HG03039 (cell line): ENCODE results near the gene STARD7.
"Not testable (repeated sequence)": the region's sequence is repeated elsewhere in the genome, so short reads cannot be mapped to it uniquely, and the experiment has no call there.

Experiments used
- ATAC-seq: cut with Tn5 transposase; IDR thresholded peaks from one replicate; pipeline ENCODE4 v1.9.1; 2021; ENCODE audit warnings: mild to moderate bottlenecking, moderate library complexity; ENCODE audit not compliant: unreplicated experiment

STARD7 gene

DNA sequence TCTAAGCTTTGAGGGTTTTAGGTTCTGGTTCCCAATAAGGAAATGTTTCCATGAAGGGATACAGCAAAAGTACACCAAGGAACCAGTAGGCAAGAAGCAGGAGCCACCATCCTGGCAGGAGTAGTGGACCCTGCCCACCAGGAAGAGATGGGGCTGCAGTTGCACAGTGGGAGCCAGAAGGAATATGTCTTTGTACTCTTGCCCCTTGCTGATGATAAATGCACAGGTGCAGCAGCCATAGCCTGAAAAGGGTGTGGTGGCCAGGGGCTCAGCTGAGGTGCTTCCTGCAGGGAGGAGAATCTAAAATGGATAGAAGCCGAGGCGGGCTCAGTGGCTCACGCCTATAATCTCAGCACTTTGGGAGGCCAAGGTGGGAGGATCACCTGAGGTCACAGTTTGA is 29.6 kb upstream of the STARD7 start:
- no peak for ATAC-seq

DNA sequence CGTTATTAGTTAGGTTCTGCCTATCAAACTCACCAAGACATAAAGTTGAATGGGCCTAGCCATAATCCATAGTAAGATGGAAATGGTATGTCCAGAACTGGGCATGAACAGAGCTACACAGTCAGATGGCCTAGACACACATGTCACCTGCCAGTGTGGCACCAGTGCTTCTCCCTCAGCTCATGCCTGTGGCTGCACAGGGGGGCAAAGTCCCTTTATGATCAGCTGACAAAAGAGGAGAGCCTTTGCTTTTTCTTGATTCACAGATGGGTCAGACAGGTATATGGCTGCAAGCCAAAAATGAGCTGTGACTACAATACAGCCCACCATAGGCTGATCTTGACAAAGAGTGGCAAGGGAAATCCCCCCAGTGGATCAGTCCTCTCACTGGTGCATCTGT is 28.3 kb upstream of the STARD7 start:
- no peak for ATAC-seq

DNA sequence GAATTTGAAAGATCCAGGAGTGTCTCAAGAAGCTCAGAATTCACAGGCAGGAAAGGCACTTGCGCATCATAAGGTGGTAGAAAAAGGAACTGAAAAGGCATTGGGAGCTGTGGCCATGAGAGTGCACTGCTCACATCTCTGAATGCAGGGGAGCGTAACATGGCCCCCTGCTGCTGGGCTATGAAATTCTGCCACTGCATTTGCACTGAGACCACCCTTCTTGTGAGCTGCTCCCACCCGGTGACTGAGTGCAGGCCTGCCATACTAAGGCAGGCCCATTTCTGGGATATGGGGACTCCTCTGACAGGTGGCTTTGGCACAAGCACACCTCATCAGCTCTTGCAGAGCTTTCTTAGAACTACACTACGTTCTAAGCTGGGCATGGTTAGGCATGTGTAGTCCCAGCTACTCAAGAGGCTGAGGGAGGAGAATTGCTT is 25.3 kb upstream of the STARD7 start:
- peak; percentile 71 for ATAC-seq

DNA sequence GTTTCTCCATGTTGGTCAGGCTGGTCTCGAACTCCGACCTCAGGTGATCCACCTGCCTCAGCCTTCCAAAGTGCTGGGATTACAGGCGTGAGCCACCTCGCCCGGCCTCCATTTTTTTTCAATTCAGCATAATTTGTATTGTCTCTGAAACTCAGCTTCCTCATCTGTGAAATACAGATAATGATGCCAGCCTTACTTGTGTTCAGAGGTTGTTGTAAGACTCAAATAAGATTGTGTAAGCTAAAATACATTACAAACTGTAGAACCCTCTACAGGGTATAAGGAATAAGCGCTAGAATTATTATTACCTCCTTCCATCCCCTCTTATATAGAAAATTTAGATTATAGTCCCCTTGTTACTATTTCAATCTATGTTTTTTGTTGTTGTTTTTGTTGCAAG is 24.8 kb upstream of the STARD7 start:
- no peak for ATAC-seq

DNA sequence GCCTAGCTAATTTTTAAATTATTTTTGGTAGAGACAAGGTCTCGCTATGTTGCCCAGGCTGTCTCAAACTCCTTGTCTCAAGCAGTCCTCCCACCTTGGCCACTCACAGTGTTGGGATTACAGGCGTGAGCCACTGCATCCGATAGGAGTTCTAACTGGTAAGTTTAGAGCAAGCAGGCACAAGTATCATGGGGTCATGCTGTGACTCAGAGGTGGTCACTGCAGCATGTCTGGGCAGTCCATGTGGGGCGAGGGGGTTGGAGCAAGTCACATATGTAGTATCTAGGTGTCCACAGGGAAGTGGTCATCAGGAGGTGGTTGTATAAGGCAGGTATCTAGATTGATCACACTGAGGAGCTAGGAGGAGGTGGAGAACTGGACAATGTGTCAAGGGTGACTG is 22.7 kb upstream of the STARD7 start:
- no peak for ATAC-seq

DNA sequence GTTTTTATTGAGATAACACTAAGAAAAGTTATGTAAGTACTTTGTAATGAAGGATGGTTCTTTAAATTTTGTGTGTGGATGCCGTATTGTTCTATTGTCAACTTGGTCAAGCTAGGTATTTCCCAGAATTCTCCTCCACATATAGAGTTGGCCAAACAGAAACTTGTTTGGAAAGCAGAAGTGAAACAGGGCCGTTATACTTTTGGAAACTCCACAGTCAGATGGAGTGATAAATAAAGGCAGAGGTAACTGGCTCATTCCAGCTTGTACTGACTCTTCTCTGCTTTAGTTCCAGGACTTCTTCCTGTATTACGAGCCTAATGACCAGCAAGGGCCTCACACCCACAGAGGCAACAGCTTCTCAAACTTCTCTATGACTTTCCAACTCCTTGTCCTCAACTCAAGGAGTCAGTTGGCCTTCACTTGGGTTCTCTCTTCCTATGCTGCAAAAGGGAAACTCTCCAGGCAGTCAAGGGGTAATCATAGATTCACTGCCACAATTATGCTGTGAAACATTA is 16.4 kb upstream of the STARD7 start:
- peak; percentile 48 for ATAC-seq

DNA sequence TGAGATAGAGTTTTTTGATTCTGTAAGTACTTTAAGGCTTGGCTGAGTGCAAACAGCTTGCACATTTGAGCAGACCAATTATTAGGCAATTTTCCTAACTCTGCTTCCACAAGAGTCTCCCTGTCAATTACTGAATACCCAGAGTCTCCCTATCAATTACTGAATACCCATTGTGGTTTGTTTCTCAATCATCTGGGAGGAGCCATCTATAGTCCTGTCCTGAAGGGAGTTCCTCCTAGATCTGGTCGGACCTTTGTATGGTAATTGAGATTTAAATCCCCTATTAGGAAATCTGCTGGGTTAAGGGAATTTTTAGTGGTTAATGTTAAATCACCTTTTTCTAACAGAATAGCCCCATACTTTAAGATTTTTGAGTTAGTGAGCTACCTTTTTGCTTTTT is 12.5 kb upstream of the STARD7 start:
- not testable (repeated sequence) for ATAC-seq

DNA sequence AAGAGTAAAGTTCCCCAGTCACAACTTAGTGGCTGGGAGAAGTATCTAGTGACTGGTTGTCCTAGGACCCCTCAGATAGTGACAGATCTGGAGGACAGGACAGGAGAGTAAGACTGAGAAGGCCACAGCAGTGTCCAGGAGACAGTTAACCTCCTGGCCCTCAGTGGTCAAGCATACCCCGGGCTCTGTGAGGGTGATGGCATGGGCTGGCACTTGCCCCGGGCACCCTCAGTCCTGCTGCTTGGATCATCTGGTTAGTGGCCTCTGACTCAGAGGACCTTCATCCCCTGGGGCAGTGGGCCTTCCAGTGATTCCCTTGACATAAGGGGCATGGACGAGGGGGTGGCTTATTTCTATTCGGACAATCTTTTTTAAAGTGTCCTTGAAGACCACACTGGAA is 11.3 kb upstream of the STARD7 start:
- not testable (repeated sequence) for ATAC-seq

DNA sequence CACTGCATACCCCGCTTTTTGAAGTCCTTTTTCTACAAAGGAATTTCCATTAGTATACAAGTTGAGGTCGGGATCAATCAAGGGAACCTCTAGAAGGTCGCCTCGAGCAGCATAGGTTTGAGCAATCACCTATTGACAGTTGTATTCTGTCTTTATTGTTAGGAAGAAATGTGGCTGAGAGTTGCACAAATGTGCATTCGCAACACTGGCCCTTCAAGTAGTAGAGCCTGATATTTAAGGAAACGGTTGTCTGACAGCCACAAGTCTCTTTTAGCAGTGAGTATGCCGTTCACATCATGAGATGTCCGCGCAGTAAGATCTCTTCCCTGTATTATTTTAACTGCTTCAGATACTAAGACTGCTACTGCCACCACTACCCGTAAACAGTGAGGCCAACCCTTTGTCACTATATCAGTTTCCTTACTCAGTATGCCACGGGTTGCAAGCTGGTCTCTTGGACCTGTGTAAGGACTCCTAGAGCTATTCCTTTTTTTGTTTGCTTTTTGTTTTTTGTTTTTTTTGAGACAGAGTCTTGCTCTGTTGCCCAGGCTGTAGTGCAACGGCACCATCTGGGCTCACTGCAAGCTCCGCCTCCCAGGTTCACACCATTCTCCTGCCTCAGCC is 10.0 kb upstream of the STARD7 start:
- ATAC-seq, result no peak

DNA sequence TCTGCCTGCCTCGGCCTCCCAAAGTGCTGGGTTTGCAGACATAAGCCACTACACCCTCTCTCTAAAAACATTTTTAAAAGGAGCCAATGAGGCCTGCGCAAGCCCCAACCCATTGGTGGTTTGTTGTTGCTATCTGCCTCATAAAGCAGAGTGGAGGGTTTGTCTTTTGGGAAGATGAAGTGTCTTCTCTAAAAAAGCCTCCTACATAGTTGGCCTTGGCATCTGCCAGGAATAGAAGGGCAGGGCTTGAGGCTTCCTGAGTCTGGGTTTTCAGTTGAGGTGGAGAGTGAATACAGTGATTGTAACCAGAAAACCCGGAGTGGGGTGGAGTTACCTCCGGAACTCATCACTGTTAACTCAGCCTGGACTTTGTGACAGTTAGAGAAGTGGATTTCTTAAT is 5.9 kb upstream of the STARD7 start:
- no peak for ATAC-seq

DNA sequence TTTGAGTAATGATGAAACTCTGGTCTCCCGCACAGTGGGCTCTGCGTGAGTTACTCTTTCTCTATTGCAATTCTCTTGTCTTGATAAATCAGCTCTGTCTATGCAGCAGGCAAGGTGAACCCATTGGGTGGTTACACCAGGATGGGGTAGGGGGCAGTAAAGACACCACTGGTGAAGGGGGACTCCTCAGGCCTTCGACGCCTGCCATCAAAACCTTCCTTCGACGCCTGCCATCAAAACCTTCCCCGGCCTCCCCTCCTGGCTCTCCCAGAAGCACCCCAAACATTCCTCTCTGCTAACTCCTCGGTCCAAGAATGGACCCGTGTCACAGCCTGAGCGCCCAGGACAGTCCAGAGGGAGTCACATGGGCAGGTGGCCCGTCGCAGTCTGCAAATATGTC is 4.8 kb upstream of the STARD7 start:
- ATAC-seq, result no peak

DNA sequence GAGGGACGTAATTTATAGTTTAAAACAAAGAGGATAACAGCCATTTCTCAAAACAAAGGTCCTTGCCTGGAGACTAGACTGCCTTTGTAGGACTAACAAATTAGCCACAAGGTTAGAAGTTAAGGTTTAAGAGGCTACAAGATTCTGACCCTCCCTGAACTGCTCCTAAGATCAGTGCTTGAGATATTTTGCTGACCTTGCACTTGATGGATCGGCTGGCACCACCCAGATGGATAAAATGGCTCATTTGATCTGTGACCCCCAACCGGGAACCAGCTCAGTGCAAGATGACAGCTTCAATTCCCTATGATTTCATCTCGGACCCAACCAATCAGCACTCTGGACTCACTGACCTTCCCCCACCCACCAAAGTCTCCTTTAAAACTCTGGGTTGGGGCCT is 3.7 kb upstream of the STARD7 start:
- ATAC-seq, result no peak

DNA sequence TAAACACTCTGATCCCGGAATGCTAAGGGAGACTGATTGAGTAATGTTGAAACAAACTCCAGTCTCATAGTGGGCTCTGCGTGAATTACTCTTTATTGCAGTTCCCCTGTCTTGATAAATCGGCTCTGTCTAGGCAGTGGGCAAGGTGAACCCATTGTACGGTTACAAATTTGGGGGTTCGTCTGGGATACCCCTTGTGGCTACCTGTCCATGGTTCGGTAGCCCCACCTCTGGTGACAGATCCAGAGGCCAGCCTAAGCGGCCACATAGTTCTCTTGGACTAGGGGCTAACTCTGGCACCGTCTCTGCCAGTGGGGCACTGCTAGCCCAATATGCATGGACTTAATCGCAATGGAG is 1.1 kb upstream of the STARD7 start:
- no peak for ATAC-seq

DNA sequence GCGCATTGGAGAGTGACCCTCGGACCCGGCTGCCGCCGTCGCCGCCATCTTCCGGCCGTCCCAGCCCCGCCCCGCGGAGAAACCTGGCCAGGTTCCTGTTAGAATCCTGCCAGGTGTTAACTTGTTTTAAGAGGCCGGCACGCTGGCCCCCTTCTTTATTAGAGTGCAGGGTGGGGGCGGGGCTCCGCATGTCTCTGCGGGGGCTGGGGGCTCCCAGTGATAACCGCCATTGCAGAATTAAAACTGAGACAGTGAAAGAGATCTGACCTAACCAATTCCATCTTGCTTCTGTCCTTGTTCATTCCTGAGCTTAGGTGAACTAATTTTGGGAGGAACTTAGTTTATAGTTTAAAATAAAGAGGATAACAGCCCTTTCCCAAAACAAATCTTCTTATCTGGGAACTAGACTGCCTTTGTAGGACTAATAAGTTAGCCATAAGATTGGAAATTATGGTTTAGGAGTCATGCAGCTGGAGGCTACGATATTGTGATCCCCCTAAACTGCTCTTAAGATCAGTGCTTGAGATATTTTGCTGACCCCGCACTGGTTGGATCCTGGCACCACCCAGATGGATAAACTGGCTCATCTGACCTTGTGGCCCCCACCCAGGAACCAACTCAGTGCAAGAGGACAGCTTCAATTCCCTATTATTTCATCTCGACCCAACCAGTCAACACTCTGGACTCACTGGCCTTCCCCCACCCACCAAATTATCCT is 543 bp upstream of the STARD7 start:
- ATAC-seq, result no peak

DNA sequence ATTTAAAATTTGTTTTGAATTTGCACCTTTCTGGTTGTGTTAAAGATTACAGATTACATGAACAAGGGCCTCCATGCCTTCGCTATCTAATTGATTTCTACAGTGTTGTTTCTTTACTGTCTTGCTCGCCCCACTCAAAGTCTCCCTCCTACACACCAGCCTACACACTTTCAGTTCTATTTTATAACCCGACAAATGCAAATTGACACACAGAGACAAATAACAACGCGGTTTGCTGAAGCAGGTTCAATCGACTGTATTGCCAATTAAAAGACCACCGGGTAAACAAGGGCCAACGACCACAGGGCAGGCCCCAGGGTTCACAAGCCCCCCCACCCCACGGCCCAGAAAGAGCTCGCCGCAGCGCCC is 869 bp downstream of the STARD7 start:
- ATAC-seq, result no peak

DNA sequence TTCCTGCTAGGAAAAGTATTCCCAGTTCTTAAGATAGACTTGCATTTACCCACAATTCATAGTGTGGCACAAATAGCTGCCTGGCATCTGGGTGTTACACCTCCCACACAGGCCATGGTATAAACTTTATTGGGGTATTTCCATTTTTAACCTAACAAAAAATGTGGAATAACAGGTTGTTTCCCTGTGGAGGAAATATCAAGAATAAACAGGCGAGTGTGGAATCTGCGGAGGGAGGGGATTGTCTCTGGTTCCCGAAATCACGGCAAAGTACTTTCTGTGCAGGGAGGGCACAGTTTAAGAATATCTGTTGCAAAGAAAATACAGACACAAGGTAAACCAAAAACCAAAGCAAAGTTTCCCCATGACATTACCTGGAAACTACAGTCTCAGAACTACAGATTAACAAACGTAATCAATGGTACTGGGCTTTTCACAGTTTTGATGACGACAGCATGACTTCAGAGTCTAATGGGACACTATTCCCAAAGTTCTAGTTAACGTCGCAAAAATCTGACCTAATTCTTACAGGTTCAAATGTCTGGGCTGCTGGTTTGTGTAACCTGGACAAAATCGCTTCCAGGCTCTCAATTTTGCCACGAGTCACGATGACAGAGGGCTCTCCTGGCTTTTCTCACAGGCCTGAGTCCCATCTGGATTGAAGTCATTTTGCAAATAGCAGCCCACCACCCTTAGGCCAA is 1.4 kb downstream of the STARD7 start:
- ATAC-seq, result no peak

DNA sequence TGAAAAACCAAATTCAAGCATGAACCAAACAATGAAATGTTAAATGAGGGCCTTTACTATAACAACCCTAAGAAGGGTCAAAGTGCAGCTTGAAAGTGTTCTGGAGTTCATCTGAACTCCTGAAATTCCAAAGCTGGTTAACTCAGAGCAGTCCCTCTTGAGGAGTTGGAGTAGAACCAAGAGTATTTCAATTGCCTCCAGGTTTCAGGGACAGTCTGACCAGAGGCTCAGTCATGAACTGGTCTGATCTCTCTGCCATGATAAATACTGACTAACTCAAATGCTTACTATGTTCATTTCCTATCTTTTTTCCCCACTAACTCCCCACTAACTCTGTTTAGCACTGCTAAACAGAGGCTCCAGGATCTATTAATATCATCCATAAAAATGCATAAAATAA is 2.7 kb downstream of the STARD7 start:
- no peak for ATAC-seq

DNA sequence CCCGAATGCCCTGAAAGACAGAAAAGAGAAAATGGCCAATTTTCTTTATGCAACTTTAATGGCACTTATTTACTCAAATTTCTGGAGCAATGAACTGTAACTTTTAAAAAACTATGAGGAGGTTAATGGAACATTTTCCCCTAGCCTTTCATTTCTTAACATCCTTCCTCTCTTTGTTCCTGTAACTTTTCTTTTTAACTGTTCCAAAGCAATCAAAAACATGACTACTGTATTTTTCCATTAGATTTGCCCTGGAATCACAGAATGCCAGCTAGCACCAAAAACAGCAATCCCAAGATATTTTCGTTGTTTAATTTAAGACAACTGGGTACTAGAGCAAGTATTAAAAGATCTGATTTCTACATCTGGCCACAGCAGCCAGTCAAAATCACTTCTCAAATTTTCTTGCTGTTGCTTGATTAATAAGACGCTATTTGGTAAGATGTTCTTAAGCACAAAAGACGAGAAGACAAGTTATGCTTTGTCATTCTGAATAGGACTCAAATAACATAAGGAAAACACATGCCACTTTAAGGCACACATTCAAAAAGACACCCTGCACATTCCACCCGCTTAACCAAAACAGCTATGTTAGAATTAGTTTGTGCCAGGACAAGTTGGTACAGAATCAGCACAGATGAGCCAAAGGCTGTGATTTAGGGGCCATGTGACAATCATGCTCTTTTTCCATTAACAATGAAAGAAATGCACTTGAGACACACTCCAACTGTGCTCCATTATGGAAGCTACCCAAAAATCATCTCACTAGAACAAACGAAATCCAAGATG is 3.6 kb downstream of the STARD7 start:
- no peak for ATAC-seq

DNA sequence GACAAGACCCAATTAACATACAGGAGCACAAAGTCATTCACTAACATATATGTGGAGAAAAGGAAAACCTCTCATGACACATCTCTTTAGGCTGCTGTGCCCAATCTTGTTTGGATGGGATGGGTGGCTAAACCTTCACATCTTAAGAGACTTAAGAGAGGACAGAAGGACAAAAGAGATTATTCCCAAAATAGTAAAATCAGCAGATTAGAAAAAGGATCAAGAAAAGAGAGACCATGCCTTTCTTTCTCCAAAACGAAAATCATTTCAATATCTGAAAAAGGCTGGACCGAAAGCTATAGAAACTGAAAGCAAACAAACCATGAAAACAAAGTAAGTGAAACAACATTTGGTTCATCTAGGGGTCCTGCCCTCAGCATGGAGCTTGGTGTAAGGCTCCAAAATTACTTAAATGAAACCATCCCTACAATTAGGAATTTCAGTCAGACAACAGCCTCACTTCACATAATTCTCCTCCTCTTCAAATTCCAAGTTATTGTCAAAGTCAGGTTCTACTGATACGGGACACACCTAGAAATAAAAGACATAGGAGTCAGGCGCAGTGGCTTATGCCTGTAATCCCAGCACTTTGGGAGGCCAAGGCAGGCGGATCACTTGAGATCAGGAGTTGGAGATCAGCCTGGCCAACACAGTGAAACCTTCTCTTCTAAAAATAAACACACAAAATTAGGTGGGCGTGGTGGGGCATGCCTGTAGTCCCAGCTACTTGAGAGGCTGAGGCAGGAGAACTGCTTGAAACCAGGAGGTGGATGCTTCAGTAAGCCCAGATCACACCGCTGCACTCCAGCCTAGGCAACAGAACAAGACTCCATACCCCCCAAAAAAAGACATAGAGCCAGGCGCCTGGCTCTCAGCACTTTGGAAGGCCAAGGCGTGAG is 5.2 kb downstream of the STARD7 start:
- ATAC-seq, result no peak

DNA sequence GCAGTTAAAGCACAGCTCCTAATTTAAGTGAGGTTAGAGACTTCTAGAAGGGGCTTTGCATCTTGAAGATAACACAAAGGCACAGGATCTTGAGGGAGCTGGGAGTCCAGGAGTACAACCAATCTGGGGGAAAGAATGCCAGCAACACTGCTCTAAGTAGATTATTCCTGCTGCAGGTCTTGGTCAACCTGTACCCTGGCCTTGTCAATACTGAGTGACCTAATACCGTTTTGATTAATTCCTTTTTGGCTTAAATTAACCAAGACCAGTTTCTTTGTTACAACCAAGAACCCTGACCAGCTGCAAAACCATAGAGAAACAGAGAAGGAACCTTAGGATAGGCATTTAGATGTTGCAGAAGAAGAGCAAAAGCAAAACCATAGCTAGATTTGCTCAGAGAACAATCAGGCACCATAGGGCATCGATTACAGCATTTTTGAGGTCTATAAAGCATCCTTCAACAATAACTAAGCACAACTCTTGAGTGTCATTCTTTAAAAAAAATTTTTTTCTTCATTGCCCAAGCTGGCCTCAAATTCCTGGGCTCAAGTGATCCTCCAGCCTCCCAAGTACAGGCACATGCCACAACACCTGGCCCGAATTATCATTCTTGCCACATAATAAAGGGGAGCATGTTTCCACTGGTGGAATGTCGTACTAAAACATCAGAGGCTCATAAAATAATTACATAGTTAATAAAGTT is 6.3 kb downstream of the STARD7 start:
- no peak for ATAC-seq
